Measurements from ENCODE around the gene HLA-E.
A peak's percentile ranks its signal among the peaks of the same experiment; 100 is the strongest.

DNA sequence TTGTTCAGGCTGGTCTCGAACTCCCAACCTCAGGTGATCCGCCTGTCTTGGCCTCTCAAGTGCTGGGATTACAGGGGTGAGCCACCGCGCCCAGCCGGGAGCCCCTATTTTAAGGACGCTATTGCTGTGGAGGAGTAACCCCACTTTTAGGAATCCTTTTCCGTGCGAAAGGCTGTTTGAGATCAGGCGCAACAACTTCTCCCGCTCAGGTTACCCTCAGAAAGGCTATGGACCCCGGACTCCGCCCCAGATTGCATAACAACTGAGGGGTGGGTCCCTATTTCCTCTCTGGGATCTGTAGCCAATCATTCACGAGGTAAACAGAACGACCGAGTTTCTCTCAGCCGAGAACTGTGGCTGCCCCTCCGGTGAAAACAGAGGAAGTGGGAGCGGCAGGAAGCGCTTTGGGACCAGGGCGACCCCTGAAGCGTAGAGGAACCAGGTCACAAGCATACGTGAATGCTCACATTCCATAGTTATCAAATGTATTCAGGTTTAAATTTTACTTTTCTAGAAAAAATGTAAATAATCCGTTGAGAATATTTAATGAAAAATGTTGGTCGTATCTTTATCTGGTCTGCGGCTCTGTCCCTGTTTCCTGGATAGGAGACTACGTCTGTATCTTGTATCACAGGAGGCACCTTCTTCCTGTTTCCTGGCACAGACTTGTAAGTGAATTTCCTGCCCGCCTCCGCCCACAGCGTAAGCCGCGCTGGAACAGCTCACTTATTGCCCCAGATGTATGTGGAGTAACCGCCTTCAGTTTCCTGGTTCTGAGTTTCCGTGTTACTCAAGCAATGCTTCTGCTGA, 26.8 kb downstream of the HLA-E start:
- TF ChIP-seq, protein P1, sequence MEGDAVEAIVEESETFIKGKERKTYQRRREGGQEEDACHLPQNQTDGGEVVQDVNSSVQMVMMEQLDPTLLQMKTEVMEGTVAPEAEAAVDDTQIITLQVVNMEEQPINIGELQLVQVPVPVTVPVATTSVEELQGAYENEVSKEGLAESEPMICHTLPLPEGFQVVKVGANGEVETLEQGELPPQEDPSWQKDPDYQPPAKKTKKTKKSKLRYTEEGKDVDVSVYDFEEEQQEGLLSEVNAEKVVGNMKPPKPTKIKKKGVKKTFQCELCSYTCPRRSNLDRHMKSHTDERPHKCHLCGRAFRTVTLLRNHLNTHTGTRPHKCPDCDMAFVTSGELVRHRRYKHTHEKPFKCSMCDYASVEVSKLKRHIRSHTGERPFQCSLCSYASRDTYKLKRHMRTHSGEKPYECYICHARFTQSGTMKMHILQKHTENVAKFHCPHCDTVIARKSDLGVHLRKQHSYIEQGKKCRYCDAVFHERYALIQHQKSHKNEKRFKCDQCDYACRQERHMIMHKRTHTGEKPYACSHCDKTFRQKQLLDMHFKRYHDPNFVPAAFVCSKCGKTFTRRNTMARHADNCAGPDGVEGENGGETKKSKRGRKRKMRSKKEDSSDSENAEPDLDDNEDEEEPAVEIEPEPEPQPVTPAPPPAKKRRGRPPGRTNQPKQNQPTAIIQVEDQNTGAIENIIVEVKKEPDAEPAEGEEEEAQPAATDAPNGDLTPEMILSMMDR (IDR thresholded peaks at IDR 0.05) = no peak
- TF ChIP-seq POLR2A (IDR thresholded peaks at IDR 0.05) (peak in 3 of 4 donors; percentile 44 to 80 (median 51)), EP300 (IDR thresholded peaks at IDR 0.05) (peak; percentile 54 to 95 (median 81))

All from upper lobe of left lung (tissue), 4 donors.